Activated CD8-positive, alpha-beta memory T cell treated with anti-CD3 and anti-CD28 coated beads, Interleukin-2, amount 50 U/mL, for 1 hour (primary cell): ENCODE results near the gene SFSWAP.
"Not testable (repeated sequence)": the region's sequence is repeated elsewhere in the genome, so short reads cannot be mapped to it uniquely, and the experiment has no call there.

Experiments used
- DNase-seq: peaks from one replicate; pipeline ENCODE4 v3.0.0-alpha.2; 2020; ENCODE audit errors: extremely low read depth

Gene SFSWAP

DNA sequence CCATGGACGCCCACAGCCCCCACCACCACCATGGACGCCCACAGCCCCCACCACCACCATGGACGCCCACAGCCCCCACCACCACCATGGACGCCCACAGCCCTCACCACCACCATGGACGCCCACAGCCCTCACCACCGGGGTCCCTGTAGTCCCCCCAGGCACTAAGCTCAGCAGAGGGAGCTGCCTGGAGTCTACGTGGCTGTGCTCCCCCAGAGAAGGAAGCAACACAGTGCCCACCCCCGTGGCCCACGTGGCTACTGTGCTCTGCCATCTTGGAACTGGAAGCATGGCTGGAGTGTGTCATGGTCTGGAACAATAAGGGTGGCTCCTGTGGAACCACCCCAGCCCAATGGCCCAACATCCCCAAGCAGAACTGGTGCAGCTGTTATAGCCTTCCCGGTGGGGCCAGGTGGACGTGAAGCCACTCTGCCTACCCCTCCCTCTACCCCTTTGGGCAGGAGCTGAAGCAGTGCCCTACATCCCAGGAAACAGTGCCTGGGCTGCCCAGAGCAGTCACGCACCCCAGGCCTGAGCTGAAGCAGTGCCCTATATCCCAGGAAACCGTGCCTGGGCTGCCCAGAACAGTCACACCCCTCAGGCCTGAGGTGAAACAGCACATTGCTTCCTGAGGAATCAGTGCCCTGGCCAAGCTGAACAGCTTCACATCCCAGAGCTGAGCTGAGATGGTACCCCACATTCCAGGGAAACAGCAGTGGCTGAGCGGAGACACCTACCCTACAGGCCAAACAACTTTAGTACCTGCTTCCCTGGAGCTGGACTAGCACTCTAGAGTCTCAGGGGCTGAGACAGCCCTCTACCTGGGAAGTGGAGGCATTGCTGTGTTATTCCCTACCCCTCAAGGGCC lies 9.0 kb upstream of the SFSWAP start:
- no peak for DNase-seq

DNA sequence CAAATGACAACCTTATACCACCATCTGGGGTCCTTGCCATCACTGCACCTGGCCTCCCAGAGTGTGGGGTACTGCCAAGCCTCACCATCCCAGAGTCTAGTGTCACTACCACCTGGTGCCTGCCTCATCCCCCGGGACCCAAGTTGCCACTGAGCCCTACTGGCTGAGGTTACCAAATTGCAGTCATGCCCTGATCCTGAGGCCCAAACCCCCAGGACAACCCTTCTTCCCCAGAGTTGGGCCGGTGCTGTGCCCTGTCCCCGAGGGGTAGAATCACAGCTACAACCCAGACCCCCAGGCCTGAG lies 8.4 kb upstream of the SFSWAP start:
- DNase-seq = no peak

DNA sequence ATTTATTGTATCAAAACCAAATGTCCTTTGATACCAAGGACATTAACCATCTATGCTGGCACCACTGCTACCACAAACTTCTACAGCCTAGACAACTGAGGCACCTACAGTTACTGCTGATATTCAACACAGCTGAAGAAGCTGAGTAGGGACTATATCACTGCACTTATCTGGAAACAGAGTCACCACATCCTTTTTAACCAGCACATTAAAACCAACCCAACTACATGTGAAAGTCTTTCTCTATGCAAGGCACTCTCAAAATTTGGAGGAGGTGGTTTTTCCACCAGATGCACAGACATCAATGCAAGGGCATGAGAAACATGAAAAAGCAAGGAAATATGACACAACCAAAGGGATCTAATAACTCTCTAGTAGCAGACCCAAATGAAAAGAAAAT lies 7.7 kb upstream of the SFSWAP start:
- DNase-seq = no peak

DNA sequence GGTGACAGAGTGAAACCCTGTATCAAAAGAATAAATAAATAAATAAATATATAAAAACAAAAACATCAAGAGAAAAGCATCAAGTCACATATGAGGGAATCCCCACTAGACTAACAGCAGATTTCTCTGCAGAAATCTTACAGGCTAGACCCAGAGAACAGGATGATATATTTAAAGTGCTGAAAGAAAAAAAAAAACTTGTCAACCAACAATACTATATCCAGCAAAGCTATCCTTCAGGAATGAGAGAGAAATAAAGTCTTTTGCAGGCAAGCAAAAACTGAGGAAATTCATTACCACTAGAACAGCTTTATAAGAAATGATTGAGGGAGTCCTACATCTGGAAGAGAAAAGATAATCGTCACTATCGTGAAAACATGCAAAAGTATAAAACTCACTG lies 6.4 kb upstream of the SFSWAP start:
- no peak for DNase-seq

DNA sequence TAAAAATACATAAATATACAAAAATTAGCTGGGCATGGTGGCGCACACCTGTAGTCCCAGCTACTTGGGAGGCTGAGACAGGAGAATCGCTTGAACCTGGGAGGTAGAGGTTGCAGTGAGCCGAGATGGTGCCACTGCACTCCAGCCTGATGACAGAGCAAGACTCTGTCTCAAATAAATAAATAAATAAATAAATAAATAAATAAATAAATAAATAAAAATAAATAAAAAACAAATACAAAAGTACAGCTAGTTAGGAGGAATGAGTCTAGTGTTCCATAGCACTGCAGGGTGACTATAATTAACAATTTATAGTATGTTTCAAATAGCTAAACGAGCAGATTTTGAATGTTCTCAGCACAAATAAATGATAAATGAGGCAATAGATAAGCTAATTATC lies 4.2 kb upstream of the SFSWAP start:
- not testable (repeated sequence) for DNase-seq

DNA sequence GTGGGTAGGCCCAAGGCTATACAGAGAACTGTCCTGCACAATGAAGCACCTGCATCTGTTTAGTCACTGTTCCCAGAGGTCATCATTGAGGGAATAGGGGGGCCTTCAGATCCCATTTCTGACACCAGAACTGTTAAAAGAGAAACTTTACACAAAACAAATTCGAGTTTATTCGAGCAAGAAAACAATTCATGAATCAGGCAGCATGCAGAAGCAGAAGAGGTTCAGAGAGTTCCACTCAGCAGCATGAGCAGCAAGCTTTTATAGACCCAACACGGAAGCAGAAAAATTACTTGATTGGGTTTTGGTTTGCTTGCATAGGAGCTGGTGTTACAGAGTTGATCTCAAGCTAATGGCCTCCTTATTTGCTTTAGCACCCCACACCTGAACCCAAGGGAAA lies 1.7 kb upstream of the SFSWAP start:
- DNase-seq = no peak

DNA sequence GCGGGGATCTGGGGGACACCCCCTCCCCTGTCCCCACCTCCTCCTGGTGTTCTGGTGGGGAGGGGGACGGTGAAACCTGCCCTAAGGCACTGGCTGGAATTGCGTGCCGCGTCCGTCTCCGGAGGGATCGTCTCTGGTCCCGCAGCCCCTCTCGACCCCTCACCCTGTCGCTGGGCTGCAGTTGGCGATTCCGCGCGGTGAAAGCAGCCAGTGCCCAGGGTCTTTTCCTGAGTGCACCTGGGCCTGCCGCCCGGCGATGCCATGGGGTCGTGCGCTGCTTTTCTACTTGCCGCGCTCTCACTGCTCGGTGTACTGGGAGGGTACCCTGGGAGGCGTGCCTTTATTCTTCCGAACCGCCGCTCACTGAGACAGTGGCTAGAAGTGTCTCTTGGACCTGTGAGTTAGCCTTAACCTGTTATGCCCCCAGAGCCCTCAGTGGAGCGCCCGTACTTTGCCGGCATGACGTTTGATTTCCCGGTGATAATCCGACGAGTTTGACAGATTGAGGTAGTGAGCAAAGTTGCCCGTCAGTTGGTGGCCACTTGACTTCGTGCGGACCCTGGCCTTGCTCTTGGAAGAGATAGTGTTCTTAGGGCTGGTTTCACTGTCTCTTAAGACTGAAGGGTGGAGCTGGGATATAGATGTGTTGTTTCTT lies 788 bp downstream of the SFSWAP start:
- no peak for DNase-seq

DNA sequence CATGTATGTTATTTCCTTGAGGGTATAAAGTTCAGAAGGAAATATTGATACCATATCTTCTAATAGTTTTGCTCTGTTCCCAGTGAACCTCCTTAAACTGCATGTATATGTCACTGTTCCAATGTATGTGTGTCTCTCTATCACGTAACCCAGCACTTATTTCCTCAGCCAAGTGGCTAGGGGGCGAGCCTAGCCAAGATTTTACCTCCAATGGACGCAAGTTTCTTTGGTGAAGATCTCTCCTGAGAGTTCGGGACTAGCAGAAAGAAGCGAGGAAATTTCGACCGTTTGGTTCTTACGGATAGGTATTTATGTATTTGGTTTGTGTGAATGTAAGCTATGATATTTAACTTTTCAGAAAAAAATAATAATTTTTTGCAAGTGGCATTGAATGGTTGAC lies 2.5 kb downstream of the SFSWAP start:
- no peak for DNase-seq

DNA sequence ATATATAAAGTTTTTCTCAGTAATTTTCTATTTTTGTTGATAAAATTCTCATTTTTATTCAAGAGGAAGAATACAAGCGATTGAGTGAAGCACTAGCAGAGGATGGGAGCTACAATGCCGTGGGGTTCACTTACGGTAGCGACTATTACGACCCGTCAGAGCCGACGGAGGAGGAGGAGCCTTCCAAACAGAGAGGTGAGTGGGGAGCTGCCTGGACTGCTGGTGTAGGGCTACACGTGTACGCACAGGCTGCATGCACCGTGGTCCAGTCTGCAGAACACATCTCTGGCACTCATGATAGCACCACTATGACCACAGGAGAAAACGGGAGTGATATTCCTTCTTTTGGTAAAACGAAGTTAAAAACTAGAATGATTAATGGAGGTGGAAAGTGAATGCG lies 3.9 kb downstream of the SFSWAP start:
- no peak for DNase-seq

DNA sequence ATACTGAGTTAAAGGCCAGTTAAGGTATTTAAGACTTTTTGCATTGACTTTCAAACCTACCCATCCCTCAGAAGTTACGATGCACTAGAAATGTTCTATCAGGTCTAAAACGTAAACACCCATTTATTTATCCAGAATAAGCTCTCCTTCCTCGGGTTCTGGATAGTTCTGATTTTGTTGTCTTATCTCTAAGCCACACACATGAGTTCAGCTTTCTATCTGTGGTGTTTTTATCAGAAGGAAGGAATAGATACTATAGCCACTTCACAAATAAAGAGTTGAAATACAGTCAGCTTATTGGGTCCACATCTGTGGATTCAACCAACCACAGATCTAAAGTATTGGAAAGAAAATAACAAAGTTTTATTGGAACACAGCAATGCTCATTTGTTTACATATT lies 5.4 kb downstream of the SFSWAP start:
- no peak for DNase-seq

DNA sequence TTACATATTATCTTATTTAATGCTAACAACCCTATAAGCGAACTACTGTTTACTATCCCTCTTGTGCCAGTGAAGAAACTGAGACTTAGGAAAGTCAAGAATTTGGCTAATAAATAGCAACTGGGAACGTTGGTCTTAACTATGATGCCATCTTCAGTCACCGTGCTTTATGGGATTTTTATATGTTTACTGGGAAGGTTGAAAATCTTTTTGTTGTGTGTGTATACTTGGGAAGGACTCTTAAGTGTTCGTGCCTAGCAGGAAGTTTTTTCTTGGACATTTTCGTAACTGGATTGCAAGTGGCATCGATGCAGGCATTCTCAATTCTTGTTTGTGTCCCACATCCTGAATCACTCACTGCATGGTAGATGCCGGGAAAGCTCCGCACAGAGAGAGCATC lies 9.4 kb downstream of the SFSWAP start:
- no peak for DNase-seq

DNA sequence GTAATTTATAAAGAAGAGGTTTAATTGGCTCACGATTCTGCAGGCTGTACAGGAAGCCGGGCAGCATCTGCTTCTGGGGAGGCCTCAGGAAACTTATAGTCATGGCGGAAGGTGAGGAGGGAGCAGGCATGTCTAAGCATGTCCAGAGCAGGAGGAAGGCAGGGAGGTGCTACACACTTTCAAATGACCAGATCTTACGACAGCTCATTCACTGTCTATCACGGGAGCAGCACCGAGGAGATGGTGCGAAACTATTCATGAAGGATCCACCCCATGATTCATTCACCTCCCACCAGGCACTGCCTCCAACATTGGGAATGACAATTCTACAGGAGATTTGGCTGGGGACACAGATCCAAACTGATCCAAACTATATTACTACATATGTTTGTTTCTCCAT lies 10.0 kb downstream of the SFSWAP start:
- no peak for DNase-seq

DNA sequence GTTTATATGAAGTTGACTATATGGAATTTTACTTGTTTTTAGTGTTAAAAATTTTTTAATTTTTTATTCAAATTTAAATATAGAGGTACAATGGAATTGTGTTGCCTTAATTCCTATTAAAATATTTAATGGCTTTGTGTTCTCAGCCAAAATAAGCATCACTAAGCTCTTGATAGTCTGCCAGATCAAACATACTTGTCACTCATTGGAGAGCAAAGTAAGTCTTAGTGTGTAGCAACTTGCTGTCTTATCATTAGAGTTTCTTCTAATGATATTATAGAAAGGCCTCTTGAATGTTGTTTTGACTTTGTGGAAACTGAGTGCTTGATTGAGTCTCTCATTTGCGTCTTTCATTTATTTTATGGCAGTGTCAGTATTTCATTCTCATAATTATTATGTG lies 10.7 kb downstream of the SFSWAP start:
- DNase-seq = no peak

DNA sequence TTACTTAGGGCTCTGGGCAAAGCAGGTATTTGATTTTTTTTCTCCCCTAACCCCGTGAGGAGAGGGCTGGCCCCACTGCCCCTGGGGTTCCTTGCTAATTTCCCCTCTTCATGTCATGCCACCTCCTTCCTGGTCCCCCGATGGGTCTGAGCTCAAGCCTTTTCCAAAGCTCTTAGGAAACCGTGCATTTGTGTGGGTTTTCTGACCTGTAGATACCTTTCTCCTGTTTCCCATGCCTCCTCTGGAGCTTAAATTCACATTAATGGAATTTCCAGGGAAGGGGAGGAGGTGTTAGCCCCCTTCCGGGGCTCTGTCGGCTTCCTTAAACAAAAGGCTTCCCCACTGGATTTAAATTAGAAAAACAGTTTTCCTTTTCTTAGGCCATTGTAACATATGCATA lies 12.6 kb downstream of the SFSWAP start:
- no peak for DNase-seq

DNA sequence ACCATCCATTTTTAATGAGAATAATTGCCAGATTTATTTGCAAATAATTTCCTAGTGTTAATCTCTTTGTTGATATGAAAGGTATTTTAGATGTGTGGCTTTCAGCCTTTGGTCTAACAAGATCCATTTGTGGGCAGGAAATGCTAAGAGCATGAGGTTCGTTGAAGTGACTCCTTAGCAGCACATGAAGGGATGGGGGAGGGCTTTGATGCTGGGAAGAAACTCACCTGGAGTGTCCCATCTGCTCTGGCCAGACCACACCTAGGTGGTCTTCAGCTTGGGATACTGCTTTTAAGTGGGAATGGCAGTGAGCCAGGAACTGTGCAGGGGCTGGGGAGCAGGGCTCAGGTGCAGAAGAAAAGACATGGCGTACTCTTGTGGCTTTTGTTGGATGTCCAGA lies 13.6 kb downstream of the SFSWAP start:
- no peak for DNase-seq

DNA sequence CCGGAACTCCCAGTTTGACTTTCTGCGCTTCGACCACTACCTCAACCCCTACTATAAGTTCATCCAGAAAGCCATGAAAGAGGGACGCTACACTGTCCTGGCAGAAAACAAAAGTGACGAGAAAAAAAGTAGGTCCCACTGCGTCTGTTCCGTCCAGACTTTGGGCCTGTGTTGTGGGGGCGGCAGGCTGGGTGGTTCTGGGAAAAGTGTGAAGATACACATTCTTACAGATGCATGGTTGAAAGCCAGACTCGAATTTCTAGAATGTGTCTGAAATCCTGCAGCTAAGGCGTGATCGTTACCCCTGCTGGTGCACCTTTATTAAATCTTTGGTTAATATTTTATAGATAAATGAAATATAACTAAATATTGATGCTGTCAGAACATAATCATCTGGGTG lies 14.6 kb downstream of the SFSWAP start:
- no peak for DNase-seq

DNA sequence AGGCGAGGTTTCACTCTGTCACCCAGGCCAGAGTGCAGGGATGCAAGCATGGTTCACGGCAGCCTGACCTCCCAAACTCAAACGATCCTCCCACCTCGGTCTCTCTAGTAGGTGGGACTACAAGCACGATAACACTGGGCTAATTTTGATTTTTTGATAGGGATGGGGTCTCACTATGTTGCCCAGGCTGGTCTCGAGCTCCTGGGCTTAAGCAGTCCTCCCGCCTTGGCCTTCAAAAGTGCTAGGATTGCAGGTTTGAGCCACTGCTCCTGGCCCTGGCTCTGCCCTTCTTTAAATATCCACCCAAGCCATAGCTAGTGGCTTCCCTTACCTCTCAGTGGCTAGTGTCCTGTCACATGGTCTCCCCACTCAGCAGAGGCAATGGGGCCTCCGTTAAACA lies 17.8 kb downstream of the SFSWAP start:
- no peak for DNase-seq

DNA sequence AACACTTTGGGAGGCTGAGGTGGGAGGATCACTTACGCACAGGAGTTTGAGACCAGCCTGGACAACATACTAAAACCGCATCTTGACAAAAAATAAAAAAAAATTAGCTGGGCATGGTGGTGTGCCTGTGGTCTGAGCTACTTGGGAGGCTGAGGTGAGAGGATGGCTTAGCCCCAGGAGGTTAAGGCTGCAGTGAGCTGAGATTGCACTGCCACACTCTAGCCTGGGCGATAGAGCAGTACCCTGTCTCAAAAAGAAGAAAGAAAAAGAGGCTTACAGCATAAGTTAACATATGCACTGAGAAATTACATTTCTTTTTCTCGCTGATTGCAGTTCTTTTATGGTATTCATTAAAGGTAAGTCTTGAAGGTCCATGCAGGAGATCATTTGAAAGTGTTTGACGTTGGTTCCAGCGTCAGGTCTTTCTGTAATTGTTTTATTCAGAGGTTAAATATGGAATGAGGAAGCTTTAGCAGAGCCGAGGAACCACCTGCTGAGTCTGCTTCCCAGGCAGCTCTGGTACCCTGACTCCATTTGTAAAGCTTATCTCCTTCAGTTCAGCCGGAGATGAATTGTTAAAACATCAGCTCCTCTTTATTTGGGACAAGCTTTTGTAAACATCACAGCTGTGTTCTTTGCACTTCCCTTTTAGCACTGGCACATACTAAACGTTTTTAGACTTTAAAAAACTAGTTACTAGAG lies 18.5 kb downstream of the SFSWAP start:
- DNase-seq = no peak

DNA sequence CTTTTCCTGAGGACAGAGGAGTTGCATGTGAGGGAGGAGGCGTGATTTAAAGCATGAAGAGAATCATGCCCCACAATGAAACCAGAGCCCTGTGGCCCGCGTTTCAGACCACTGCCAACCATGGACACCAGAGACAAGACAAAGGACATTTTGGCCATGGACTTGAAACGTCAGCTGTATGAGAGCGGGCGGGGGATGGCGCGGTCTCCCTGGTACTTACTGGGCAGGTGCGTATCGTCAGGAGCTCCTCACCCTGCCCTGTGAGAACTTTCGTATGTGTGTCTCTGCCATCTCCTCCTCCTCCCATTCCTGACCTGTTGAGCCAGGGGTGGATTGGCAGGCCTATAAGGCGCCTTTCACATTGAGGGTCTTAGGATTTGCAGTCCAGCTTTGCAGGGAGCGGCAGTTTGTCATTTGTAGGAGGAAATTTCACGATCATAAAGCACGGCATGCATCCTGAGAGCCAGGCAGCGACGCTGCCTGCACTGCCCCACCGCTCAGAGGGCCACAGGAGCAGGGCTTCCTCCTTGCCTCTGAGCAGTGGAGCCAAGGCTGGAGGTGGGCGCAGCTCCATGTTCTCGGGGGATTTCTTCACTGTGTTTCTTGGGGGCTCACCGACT lies 22.2 kb downstream of the SFSWAP start:
- DNase-seq = no peak

DNA sequence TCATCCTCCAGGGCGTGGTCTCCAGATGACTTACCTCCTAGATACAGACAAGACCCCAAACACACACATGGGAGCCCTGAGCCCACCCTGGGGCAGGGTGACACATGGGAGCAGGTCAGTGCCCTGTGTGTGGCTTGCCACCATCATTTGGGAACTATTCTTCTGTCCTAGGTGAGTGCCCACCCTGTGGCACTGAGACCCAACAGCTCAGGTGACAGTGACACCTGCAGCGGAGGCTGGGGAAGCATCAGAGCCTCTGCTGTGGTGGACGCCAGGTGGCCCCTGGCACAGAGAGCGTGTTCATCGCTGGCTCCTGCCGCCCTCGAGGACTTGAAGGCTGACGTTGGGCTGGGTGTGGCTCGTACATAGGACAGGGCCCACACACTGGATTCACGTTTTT lies 23.0 kb downstream of the SFSWAP start:
- no peak for DNase-seq

DNA sequence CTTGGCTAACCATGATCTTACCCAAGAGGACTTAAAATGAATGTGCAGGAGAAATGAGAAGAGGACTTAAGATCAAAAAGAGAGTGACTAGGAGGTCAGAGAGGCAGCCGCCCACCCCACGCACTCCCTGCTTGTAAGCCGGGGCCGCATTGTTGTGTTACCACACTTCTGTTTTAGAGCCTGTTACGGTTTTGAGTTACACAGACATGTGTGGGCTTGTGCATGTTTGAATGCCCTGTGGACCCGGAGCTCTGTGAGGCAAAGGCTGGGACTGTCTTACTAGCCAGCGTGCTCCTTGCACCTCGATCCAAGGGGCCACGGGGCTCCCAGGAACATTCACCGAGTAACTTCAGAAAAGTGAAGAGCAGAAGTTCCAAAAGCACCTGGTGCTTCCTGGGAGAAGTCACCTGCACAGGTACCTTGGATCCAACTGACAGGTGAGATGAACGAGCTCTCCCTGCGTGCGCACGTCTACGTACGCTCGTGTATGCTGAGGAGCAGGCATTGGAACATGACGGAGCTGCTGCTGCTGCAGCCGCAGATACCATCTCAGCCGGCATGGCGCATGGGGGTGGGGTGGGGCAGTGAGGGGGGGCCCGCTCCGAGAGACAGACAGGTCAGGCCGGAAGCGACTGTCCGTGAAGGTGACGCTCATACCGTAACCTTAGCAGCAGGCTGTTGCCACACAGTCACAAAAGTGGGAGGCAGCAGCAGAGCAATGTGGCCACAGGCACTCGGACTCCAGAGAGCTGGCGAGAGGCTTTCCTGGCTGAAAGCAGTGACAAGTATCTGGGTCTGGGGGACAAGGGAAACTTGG lies 23.7 kb downstream of the SFSWAP start:
- no peak for DNase-seq

DNA sequence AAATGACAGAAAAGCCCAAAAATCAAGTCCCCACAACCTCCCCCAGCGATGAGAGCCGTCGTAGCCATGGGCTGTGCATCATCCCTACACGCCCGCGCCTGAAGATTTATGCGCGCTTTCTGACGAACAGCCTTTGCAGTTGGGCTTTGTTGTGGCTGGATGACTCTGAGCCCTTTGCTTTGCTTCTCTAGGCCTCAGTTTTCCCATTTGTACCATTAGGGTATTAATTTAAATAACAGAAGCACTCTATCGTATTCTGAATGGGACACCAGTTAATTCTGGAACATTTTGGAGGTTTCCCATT lies 24.2 kb downstream of the SFSWAP start:
- no peak for DNase-seq
